Activated T-cell treated with anti-CD3 and anti-CD28 coated beads for 1 hour (primary cell): ENCODE measurements around the gene MBD1.
"Not testable (repeated sequence)": the region's sequence is repeated elsewhere in the genome, so short reads cannot be mapped to it uniquely, and the experiment has no call there.

Experiments
- DNase-seq: peaks from one replicate; pipeline ENCODE4 v3.0.0-alpha.2; 2020; ENCODE audit warnings: low read depth

Gene MBD1

DNA sequence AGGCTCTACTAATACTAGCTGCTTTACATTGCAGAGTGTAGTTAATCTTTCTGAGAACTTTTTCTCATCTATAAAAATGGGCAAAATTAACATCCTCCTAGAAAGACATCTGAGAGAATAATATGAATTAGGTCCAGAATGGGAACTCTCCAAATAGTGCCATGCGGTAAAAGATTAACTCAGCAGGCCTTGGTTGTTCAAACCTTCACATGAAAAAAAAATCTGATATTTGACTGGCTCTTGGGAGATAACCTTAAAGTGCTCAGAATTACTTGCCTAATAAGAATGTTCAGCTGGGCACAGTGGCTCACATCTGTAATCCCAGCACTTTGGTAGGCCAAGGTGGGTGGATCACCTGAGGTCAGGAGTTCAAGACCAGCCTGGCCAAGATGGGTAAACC lies 11.7 kb upstream of the MBD1 start:
- no peak for DNase-seq

DNA sequence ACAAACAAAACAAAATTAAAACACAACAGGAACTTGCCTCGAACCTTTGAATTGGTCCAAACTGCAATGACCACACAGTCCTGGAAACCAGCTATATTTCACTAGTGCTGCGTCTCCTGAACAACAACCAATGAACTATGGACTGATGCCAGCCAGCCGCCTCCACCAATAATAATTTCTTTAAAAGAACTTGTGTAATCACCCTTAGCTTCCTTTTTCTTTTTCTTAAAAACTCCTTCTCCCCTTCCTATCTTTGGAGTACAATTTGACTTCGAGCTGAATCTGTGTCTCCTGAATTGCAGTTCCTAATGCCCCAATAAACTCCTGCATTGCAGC lies 7.8 kb upstream of the MBD1 start:
- no peak for DNase-seq

DNA sequence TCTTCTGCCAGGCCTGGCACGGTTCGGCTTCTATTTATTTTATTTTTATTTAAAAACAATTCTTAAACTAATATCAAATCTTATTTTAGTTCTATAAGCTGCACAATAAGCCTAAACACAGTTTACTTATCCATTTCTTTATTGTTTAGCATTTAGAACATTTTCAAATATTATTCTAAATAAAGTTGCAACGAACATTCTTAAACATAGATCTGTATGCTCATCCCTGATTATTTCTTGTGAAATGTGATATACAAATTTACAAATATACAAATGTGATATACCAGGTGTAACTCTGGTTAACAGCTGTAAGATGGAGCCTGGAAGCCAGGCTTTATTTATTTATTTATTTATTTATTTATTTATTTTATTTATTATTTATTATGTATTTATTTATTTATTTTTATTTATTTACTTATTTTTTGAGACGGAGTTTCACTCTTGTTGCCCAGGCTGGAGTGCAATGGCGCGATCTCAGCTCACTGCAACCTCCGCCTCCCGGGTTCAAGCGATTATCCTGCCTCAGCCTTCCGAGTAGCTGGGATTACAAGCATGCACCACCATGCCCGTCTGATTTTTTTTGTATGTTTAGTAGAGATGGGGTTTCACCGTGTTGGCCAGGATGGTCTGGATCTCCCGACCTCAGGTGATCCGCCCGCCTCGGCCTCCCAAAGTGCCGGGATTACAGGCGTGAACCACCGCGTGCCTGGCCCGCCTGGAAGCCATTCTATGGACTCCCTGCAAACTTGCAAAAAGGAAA lies 7.2 kb upstream of the MBD1 start:
- not testable (repeated sequence) for DNase-seq

DNA sequence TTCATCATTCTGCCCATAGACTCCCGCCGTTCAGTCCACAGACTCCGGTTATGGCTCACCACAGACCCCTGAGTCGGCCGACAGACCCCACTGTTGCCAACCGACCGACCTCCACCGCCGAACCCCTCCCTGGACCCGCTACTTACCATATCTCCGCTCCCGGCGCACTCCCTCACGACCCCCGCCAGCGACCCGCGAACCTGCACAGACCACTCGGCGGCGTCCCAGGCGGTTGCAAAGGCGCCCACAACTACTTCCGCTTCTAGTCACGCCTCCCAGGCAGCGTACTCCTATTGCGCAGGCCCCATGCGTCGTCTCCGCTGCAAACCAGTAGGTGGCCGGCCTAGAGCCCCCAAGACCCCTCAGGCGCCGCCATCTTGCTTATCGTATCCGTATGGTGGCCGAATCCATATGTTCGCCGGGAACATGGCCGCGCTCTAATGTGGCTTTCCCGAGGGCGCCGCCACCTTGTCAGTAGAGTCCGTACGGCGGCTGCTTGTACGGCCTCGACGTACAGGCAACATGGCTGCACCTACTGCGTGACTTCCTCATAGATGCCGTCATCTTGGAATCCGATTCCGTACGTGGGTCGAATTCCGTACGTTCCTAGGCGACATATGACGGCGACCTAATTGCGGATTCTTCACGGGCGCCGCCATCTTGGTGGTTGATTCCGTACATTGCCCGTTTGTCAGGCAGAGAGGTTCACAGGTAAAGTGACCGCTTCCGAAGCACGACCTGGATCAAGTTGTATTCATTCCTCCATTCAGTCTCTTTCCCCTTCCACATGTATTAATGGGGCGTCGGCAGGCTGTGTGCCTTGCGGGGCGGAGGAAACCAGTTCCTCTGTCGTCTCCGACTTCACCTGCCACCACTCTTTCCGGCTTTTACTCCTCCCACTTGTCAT lies 6.4 kb upstream of the MBD1 start, which contains the start of gene CXXC1:
Gene CXXC1 (minus strand): TSS at position 252 of the 907 bp plus-strand sequence. CDS start 103 bp downstream, at position 149.
- peak; percentile 95 for DNase-seq

DNA sequence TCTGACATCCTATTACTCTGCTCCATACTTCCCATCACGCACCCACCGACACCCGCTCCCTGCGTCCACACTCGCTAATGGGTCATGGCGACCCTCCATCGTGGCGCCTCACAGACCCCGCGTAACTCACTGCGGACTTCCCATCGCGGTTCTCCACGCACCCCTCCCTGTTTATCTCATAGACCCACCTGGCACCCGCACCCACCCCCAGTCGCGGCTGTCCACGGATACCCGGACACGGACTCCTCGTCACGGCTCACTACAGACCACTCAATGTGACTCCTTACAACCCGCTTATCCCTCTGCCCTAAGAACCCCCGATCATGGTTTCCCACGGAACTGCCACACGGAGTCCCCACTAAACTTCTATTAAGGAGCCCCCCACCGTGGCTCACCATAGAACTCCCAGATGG lies 5.7 kb upstream of the MBD1 start:
- no peak for DNase-seq

DNA sequence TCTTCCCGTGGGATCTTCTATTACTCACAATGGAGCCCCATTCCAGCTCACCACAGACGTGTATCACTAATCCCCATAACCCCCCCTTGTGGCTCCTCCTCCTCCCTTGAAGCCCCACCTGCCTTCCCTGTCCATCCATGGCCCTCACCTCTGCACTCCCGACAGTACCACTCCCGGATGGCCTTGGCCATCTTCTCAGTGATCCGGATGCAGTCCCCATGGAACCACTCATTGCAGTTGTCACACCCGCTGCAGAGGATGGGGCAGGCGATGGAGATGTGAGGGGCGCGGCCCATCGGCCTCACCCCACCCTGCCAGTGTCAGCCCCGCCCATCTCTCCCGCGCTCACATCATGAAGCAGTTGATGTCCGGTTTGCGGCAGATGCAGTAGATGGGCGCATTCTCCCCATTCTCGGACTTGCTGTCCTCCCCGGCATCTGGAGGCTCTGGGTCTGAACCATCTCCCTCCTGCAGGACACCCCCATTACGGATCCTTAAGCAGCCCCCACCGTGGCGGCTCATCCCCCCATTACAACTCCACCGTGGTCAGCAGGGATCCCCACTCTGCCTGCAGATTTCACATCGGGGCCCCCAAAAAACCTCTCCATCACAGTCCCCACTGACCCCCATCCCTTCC lies 5.2 kb upstream of the MBD1 start:
- no peak for DNase-seq

DNA sequence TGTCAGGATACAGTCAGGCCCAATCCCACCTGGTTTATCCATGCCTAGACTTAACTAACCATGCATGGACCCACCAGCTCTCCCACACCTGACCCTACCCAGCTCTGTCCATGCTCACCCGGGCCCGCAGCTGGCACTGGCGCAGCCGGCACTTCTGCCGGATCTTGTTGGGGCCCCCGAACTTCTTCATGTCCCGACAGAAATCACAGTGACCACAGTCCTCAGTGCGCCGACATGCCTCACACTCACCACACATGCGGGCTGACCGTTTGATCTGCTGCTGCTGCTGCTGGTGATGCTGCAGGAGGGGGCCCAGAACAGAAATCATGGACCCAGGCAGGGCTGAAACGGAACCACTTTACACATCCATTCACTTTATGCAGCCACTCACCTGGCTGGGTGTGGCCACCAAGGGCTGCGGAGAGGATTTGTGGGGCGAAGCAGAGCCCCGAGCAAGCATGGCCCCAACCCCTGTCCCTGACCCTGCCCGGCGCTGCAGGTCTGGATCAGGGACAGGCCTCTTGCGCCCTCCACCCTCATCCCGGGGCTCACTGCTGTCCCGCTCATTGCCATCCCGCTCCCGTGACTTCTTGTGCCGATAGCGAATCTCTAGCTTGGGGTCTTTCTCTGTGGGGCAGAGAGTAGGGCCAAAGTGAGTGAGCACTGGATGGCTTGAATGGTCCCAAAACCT lies 4.5 kb upstream of the MBD1 start:
- no peak for DNase-seq

DNA sequence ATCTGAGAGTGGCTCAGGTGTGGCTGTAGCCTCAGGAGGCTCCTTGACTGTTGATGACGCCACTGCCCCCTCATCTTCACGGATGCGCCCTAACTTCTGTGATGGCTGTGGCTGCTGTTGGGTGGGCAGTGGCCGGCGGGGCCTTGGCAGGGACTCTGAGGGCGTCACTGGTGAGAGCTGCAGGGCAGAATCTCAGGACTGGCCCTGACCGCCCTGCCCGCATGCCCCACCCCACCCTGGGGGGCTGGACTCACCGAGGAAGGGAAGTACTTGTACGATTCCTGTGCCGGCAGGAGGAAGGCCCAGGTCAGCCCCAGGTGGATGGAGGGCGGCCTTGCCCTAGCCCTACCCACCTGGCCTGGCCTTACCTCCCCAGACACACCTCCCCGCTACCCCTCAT lies 3.7 kb upstream of the MBD1 start:
- DNase-seq: no peak

DNA sequence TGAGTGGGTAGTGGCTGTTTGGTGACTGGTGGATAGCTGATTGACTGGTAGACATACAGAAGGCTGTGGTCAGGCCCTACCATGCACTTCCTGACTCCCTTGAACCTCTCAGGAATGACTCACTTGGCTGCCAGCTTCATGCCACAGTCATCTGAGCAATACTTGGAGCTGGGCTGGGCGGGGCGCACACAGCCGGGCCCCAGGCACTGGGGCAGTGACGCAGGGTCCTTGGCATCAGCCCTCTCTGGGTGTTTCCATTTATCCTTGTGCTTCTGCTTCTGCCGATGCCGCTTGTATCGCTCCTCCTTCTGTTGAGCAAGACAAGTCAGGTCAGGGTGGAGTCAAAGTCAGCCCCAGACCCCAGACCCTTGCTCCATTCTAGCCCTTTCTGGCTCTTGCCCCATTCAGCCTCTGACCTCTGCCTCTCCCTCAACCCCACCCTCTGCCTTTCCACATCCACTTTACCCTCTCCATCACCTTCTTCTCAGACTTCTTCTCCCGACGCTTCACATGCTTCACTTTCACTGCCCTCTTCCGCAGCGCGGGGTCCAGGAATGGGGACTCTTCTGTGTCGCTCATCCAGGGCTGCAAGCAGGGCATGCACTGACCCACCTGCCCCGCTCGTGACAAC lies 3.0 kb upstream of the MBD1 start:
- no peak for DNase-seq

DNA sequence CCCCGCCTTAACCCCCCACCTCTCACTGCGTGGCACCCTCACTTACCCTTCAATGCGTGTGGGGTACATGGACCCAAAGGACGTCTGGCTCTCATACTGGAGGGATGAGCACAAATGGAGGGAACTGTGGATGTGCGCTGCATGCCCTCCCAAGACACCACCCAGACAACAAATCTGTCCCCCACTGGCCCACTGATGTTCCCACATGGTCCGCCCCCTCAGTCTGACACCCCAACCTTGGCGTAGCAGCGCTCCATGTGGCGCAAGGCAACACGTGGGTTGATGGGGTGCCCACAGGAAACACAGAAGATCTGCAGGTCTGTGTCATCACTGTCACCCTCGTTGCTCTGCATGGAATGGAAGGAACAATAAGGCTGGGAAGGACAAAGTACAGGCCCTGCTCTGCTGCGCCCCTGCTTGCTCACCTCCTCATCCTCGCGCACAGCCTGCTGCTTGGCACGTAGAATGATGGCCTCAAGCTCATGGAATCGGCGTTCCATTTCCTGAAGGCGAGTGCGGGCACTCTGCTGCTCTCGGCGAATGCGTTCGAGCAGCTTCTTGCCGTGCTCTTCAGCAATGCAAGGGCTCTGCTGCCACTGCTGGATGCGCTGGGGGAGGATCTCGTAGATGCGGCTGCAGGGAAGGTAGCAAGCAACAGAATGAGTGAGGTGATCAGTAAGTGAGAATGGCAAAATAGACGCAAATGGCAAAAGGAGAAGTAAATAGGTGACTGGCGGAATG lies 2.3 kb upstream of the MBD1 start:
- no peak for DNase-seq

DNA sequence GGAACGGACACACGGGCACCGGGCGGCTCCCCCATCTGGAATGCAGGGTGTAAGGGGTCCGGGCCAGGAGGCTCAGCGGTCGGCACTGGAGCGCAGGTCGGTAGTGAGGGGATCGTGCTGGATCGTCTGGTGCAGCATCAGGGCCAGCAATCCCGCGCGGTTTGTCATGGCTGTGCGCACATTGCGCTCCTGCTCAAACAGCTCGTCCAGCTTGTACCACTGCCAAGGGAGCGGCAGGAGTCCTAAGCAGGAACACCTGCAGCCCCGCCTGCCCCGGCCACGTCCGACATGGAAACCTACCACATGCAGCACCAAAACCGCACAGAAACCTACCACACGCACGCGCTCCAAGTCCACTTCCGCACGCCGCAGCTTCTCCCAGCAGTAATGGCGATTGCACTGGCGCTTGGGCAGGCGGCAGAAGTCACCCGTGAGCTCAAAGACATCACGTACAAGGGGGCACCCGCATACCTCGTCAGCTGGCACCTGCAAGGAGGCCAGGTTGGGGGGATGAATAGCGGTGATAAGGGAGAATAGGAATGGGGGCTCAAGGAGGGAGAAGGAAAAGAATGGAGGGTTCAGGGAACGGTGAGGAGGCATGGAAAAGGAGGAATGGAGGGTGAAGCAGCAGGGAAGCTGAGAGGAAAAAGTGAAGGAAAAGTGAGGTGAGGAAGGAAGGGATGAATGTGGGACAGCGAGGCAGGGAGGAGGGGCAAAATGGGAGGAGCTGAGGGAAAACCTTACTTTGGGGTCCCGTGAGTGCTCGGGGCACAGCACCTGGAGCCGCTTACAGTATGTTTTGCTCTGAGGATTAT lies 1.4 kb upstream of the MBD1 start:
- DNase-seq: no peak

DNA sequence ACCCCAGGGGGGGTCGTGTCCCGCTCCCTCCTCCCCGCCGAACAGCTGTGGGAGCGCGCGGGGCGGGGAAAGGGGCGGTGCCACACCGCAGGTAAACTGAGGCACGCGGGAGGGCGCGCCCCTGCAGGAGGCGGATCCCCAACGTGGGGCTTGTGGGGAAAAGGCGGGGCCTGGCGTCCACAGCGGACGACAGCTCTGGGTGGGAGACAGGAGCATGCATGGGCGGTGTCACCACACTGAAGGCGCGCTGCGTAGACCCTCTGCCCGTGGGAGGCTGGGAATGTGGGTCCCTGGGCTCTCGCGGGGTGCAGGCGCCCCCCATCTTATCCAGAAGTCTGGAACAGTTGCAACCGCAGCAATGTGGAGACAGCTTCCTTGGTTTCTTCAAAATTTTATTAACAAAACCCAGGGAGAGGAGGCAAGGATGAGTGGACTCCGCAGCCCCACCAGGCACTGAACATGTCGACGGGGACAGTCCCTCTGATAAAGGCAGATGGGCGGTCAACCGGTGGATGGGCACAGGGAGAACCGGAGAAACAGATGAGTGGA lies 723 bp upstream of the MBD1 start:
- no peak for DNase-seq

DNA sequence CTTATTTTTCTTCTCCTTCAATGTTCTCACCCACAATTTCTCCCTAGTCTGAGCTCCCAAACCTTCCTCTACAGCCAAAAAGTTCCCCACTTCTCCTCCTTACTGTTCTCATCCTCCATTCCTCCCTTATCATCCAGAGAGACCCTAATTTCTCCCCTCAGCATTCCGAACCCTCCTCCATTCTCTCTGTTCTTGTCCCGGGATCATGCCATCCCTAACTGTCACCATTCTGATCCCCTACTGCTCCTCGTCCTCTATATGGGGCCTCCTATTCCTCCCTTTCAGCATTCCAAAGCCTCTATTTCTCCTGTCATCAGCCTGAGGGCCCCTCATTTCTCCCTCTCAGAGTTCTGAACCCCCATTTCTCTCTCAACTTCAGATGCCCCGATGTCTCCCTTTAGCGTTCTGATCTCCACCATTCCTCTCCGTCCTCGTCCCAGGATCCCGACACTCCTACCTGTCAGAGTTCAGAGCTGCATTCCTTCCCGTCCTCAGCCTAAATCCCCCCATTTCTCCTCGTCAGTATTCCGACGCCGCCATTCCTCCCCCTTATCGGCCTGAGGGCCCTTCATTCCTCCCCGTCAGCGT lies 522 bp downstream of the MBD1 start:
- no peak for DNase-seq

DNA sequence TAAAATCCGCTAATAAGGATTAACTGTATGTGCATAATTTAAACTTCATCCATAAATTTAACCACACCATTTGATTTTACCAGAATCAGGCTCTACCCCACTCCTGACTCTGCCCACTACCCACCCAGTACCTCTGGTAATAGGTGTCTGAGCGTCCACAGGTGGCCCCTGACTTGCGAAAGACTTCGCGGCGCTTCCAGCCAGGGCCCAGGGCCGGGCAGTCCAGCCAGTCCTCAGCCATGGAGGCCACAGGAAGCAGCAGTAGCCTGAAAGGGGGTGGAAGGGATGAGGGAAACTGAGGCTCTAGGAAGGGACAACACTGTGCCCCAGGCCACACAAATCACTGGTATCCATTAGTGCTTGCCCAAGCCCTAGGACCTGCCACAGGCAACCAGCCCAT lies 1.6 kb downstream of the MBD1 start:
- no peak for DNase-seq

DNA sequence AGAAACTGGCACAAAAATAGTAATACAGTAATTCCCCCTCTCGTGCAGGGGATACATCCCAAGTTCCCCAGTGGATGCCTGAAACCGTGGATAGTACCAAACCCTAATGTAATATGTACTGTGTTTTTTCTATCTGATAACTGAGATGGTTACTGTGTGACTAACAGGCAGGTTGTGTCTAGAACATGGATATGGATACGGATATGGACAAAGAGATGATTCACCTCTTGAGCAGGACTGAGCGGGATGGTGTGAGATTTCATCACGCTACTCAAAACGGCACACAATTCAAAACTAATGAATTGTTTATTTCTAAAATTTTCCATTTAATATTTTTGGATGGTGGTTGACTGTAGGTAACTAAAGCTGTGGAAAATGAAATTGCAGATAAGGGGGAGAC lies 3.4 kb downstream of the MBD1 start:
- no peak for DNase-seq

DNA sequence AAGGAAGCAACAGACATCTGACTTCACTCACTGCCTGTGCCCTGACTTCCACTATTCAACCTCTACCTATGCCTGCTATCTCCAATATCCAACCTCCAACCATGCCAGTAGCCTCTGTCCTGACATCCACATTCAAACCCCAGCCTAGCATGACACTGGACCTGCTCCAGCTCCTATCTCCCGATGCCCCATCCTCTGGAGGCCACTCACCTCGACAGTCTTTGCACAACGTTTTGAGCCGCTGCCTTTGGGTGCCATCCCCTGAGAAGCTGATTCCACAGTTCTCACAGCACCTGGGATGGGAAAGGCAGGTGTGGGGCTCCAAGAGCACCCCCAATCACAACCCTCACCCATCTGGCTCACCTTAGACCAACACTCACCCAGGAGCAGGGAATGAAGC lies 4.9 kb downstream of the MBD1 start:
- no peak for DNase-seq

DNA sequence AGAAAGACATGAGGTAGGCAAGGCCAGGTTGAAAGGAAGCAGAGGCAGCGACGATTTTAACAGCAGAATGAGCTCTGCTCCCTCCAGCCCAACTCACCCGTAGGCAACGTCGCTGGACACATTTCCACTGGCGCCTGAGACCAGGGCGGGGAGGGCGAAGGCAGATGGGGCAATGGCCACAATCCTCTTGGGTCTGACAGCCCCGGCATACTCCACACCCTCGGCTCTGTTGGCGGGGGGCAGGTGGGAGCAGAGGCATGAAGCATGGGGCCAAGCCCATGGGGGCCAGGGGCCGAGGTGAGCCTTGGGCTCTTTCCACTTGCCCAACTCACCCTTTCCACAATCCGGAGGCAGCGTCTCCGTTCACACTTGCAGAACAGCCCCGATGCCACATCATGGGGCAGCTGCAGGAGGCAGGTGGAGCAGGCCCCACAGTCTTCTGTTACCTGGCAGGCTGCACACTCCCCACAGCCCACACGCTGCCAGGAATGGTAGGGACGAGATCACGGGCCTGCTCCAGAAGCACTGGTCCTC lies 5.8 kb downstream of the MBD1 start:
- no peak for DNase-seq

DNA sequence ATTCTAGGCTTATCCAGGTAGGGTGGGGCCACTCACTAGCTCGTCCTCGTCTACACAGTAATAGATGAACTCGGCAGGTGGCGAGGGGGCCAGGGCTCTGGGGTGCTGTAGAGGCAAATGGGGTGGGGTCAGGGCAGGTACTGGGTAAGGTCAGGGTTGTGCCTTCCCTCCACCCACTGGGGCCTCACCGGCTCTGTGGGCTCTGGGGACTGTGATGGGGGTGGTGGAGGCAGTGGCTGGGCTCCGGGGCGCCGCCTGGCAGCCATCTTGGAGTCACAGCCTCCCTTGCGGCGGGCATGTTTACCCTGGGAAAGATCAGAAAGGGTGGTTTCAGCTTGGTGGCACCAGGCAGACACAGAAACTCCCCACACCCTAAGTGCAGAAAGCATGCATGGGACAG lies 6.4 kb downstream of the MBD1 start:
- DNase-seq: no peak

DNA sequence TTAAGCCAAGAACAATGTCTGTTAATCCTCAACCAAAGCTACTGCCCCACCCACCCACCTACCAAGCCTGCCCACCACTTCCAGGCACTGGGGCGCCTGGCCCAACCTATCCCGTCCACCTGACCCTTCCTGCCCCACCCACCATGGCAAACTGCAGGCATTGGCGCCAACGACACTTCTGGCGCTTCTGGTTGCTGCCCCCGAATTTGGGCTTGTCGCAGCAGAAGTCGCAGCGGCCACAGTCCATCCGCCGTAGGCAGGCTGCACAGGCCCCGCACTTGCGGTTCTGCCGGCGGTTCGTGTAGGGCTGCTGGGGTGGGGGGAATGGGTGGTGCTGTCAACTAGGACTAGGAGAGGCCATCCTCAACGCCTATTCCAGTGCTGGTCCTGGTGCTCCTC lies 7.3 kb downstream of the MBD1 start:
- no peak for DNase-seq
